GM12878 (cell line): ENCODE measurements around the gene MRPL2.

Source experiments
- CHD2 ChIP-seq: IDR thresholded peaks from 2 replicates; pipeline ENCODE4 v1.6.1; 2011; ENCODE audit warnings: low read depth, low read length, improper control_type of control experiment, borderline replicate concordance
- CREB1 ChIP-seq: IDR thresholded peaks from 2 replicates; pipeline ENCODE4 v1.6.1; 2012; ENCODE audit warnings: low read depth, mild to moderate bottlenecking, inconsistent platforms
- EZH2 ChIP-seq: IDR thresholded peaks from 2 replicates; pipeline ENCODE4 v1.6.1; 2012; ENCODE audit warnings: low read depth, mild to moderate bottlenecking, control low read depth, inconsistent platforms, low read length, borderline replicate concordance; ENCODE audit not compliant: control insufficient read depth
- LARP7 ChIP-seq: fragments of 450-650 bp; IDR thresholded peaks from 2 replicates; pipeline ENCODE4 v1.6.1; 2017; ENCODE audit warnings: mild to moderate bottlenecking
- MAX ChIP-seq: IDR thresholded peaks from 2 replicates; pipeline ENCODE4 v1.6.1; 2012; ENCODE audit warnings: low read depth, low read length, improper control_type of control experiment
- NFXL1 ChIP-seq: fragments of 450-650 bp; IDR thresholded peaks from 2 replicates; pipeline ENCODE4 v1.6.1; 2017; ENCODE audit warnings: antibody characterized with exemption, mild to moderate bottlenecking, borderline replicate concordance
- POLR2A ChIP-seq: IDR thresholded peaks from 2 replicates; pipeline ENCODE4 v1.6.1; 2011; ENCODE audit warnings: low read depth, mild to moderate bottlenecking, low read length
- SIN3A ChIP-seq: IDR thresholded peaks from 2 replicates; pipeline ENCODE4 v1.6.1; 2012; ENCODE audit warnings: low read depth, low read length, improper control_type of control experiment
- SKIL ChIP-seq: fragments of 450-650 bp; IDR thresholded peaks from 2 replicates; pipeline ENCODE4 v1.6.1; 2017; ENCODE audit warnings: mild to moderate bottlenecking, low read depth, inconsistent platforms; ENCODE audit not compliant: poor library complexity, severe bottlenecking
- SMC3 ChIP-seq: IDR thresholded peaks from 2 replicates; pipeline ENCODE4 v1.6.1; 2011; ENCODE audit warnings: low read length, improper control_type of control experiment, borderline replicate concordance
- TAF1 ChIP-seq: IDR thresholded peaks from 2 replicates; pipeline ENCODE4 v1.6.1; 2011; ENCODE audit warnings: mild to moderate bottlenecking, low read depth, low read length, borderline replicate concordance
- TF ChIP-seq, protein P1 (sequence below): fragments of 450-650 bp; IDR thresholded peaks from 2 replicates; pipeline ENCODE4 v1.6.1; 2017; ENCODE audit warnings: mild to moderate bottlenecking, moderate library complexity
- TF ChIP-seq, protein P2 (sequence below), 3 experiments: IDR thresholded peaks in 2 of 3; conservative IDR thresholded peaks in 1 of 3; 2 replicates each; pipeline ENCODE4 v1.5.1; 2011; ENCODE audit warnings: low read depth in 3 of 3, low read length in 3 of 3, mild to moderate bottlenecking in 3 of 3, control low read depth in 2 of 3, moderate library complexity in 2 of 3, inconsistent platforms in 1 of 3, mixed read lengths in 1 of 3; ENCODE audit not compliant: control insufficient read depth in 2 of 3, insufficient read depth in 1 of 3; ENCODE audit errors: extremely low read depth in 1 of 3
- TF ChIP-seq, protein P3 (sequence below): IDR thresholded peaks from 2 replicates; pipeline ENCODE4 v1.6.1; 2012; ENCODE audit warnings: mild to moderate bottlenecking, low read depth, low read length

DNA sequence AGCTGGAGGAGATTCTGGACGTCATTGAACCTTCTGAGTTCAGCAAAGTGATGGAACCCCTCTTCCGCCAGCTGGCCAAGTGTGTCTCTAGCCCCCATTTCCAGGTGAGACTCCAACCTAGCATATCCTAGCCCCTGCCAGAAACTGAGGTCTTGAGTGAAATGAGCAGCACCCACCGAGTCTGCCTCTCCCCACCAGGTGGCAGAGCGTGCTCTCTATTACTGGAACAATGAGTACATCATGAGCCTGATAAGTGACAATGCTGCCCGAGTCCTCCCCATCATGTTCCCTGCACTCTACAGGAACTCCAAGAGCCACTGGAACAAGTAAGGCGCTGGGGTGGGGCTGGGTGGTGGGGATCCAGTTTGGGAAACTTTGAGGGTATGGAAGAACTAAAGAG lies 50.1 kb downstream of the MRPL2 start:
- no peak for TF ChIP-seq POLR2A
- TF ChIP-seq EZH2, result no peak
- no peak for TF ChIP-seq NFXL1
- TF ChIP-seq, protein P1, sequence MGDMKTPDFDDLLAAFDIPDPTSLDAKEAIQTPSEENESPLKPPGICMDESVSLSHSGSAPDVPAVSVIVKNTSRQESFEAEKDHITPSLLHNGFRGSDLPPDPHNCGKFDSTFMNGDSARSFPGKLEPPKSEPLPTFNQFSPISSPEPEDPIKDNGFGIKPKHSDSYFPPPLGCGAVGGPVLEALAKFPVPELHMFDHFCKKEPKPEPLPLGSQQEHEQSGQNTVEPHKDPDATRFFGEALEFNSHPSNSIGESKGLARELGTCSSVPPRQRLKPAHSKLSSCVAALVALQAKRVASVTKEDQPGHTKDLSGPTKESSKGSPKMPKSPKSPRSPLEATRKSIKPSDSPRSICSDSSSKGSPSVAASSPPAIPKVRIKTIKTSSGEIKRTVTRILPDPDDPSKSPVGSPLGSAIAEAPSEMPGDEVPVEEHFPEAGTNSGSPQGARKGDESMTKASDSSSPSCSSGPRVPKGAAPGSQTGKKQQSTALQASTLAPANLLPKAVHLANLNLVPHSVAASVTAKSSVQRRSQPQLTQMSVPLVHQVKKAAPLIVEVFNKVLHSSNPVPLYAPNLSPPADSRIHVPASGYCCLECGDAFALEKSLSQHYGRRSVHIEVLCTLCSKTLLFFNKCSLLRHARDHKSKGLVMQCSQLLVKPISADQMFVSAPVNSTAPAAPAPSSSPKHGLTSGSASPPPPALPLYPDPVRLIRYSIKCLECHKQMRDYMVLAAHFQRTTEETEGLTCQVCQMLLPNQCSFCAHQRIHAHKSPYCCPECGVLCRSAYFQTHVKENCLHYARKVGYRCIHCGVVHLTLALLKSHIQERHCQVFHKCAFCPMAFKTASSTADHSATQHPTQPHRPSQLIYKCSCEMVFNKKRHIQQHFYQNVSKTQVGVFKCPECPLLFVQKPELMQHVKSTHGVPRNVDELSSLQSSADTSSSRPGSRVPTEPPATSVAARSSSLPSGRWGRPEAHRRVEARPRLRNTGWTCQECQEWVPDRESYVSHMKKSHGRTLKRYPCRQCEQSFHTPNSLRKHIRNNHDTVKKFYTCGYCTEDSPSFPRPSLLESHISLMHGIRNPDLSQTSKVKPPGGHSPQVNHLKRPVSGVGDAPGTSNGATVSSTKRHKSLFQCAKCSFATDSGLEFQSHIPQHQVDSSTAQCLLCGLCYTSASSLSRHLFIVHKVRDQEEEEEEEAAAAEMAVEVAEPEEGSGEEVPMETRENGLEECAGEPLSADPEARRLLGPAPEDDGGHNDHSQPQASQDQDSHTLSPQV, result no peak
- TF ChIP-seq, protein P2, sequence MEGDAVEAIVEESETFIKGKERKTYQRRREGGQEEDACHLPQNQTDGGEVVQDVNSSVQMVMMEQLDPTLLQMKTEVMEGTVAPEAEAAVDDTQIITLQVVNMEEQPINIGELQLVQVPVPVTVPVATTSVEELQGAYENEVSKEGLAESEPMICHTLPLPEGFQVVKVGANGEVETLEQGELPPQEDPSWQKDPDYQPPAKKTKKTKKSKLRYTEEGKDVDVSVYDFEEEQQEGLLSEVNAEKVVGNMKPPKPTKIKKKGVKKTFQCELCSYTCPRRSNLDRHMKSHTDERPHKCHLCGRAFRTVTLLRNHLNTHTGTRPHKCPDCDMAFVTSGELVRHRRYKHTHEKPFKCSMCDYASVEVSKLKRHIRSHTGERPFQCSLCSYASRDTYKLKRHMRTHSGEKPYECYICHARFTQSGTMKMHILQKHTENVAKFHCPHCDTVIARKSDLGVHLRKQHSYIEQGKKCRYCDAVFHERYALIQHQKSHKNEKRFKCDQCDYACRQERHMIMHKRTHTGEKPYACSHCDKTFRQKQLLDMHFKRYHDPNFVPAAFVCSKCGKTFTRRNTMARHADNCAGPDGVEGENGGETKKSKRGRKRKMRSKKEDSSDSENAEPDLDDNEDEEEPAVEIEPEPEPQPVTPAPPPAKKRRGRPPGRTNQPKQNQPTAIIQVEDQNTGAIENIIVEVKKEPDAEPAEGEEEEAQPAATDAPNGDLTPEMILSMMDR (IDR thresholded peaks at IDR 0.05 in 2 of 3, conservative IDR thresholded peaks at IDR 0.05 in 1 of 3; ENCODE audit: control insufficient read depth in 2 of 3, extremely low read depth in 1 of 3, insufficient read depth in 1 of 3, low read depth in 3 of 3, low read length in 3 of 3), result peak; percentile 47 to 62 (median 56); a peak in 5 of 6 replicates
- no peak for TF ChIP-seq CHD2
- no peak for TF ChIP-seq SKIL
- TF ChIP-seq TAF1, result no peak
- TF ChIP-seq LARP7, result no peak
- peak; percentile 68; the same call in 1 of the 2 replicates for TF ChIP-seq SMC3
- no peak for TF ChIP-seq SIN3A
- TF ChIP-seq CREB1, result no peak
- no peak for TF ChIP-seq MAX
- TF ChIP-seq, protein P3, sequence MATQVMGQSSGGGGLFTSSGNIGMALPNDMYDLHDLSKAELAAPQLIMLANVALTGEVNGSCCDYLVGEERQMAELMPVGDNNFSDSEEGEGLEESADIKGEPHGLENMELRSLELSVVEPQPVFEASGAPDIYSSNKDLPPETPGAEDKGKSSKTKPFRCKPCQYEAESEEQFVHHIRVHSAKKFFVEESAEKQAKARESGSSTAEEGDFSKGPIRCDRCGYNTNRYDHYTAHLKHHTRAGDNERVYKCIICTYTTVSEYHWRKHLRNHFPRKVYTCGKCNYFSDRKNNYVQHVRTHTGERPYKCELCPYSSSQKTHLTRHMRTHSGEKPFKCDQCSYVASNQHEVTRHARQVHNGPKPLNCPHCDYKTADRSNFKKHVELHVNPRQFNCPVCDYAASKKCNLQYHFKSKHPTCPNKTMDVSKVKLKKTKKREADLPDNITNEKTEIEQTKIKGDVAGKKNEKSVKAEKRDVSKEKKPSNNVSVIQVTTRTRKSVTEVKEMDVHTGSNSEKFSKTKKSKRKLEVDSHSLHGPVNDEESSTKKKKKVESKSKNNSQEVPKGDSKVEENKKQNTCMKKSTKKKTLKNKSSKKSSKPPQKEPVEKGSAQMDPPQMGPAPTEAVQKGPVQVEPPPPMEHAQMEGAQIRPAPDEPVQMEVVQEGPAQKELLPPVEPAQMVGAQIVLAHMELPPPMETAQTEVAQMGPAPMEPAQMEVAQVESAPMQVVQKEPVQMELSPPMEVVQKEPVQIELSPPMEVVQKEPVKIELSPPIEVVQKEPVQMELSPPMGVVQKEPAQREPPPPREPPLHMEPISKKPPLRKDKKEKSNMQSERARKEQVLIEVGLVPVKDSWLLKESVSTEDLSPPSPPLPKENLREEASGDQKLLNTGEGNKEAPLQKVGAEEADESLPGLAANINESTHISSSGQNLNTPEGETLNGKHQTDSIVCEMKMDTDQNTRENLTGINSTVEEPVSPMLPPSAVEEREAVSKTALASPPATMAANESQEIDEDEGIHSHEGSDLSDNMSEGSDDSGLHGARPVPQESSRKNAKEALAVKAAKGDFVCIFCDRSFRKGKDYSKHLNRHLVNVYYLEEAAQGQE, result no peak
